Glomerular endothelial cell (primary cell): Measurements from ENCODE around the gene TSPAN32. TPM values are rescaled to one million over a fixed set of nuclear protein-coding genes. Genes with fewer than 3 reads are reported as not detected.
"Not testable (repeated sequence)": the region's sequence is repeated elsewhere in the genome, so short reads cannot be mapped to it uniquely, and the experiment has no call there.

ENCODE experiments used
- DNase-seq: peaks from one replicate; pipeline ENCODE4 v3.0.0-alpha.2; 2011; ENCODE audit warnings: low read depth, low spot score; ENCODE audit errors: extremely low read depth
- total RNA-seq: library from RNA; depleted of rRNA; stranded (reverse); fragments of >200 nt; gene quantifications from 2 replicates; pipeline ENCODE4 v1.2.3, GENCODE V29; 2015

TSPAN32 gene
- total RNA-seq, 1 donor from 2014 or later = not detected

DNA sequence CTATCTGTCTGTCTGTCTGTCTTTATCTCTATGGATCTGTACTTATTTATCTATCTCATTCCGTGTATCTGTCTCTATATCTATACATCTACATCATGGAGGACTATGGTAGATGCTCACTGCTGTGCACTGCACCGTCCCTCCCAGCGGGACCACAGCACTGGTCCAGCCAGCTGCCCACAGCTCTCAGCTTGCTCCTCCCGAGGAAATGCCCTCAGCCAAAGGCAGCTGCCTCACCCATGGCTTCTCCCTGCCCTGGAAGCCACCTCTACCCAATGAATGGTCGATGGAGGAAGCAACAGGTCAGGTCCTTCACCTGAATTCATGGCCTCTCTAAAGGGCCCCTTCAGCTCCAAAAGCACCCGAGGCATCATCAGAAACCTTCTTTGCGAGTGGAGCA, 60.6 kb downstream of the TSPAN32 start:
- no peak for DNase-seq

DNA sequence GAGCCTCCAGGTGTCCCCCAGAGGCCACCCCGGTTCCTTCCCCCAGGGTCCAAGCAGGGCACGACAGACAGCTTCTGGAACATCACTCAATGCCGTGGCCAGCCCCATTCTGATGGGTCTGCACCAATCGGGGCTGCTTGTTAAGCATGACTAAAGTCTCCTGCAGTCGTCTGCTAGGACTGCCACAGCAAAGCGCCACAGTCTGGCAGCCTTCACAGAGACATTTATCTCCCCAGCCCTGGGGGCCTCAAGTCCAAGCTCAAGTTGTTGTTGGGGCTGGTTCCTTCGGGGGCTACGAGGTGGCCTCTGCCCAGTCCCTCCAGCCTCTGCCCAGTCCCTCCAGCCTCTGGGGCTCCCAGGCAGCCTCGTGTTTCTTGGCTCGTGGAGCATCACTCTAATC, 61.3 kb downstream of the TSPAN32 start:
- DNase-seq = no peak

DNA sequence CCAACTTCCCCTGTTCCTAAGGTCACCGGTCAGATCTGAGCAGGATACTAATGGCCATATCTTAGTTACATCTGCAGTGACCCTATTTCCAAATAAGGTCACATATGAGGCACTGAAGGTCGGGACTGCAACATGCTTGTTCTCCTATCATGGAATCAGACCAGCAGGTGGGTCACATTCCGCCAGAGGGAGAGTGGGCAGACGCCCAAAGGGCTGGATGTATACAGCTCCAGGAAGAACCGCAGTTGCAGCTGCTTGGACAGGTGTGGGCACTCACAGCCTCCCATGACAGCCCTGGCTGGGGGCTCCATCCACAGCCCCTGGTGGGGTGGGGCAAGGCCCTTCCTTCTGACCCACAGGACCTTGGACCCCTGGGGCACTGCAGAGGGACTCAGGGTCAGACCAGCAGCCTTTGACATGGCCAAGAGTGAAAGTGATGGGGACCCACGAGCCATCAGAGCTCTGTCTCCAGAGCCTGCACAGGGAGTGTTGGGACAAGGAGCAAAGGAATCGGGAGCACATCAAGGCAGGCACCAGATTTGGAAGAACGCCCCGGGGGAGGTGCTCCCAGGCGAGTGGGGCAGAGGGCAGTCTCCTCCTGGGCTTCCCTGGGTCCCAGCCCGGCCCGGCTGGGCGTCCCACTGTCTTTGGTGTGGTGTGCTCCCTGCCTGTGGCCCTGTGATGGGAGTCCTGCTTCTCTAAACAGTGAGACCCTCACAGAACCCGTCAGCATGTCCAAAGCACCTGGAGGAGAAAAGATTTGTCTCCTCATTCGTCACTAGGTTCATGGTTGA, 62.0 kb downstream of the TSPAN32 start:
- DNase-seq = no peak

DNA sequence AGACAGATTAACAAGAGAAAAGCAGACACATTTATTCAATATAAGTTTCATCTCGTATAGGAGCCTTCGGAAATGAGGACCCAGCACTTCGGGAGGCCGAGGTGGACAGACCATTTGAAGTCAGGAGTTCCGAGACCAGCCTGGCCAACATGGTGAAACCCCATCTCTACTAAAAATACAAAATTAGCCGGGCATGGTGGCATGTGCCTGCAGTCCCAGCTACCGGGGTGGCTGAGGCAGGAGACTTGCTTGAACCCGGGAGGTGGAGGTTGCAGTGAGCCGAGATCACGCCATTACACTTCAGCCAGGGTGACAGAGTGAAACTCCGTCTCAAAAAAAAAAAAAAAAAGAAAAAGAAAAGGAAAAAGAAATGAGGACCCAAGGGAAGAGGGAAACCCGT, 62.6 kb downstream of the TSPAN32 start:
- not testable (repeated sequence) for DNase-seq

DNA sequence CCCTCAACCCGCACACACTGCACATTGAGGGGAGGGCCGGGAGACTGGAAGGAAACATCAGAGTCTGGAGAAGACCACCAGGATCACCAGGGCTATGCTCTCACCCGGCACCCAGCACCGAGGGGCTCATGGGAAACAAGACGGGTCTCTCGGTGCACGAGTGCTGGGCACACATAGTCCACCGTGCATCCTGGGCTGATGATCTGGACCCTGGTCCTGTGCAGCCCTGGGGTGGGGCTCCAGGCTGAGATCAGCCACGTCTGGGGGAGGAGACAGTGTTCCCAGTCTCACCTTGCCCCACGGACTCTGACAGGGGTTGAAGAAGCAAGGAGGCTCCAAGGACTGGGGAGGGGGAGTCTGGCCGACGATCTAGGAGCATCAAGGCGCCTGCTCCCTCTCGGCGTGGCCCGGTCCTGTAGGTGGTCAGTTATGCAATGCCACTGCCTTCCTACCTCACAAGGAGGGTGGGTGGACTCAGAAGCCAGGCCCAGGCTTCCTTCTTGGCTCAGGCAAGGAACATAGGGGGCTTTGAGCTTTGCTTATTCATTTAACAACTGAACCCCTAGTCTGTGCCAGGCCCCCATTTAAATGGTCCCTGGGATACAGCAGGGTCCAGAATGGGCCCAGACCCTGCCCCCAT, 63.9 kb downstream of the TSPAN32 start:
- DNase-seq = no peak

DNA sequence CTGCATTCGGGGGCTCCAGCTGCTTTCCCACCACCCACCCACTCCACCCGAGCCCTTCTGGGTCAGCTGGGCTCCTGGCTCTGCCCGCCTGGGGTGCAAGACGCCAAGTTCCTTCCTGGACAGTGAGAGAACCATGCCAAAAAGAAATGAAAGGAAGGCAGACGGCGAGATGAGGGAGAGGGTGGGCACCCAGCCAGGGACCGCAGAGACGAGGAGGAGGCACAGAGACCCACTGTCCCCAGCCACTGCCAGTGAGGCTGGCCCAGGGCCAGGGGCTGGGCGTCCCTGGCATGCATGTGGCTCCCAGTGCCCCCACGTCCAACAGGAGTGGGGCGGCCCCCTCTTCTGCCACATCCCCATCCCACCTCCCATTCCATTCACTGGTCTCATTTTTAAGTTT, 64.5 kb downstream of the TSPAN32 start:
- DNase-seq = no peak

DNA sequence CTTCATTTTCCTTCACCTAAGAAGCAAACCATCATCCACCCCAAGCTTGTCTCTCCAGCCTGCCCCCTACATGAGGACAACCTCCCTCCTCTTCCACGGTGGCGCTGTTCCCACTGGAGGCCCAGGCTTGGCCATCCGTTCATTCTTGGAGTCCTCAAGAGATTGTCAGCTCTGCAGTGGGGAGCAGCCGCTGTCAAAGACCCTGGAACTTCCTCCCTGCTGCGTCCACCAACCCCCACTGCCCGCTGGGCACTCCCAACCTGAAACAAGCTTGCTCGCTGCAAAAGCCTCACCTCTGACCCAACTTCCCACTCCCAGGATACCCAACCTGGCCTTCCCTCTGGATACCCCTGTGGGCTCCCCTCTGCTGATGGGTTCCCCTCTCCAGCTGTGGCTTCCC, 64.9 kb downstream of the TSPAN32 start:
- DNase-seq = no peak

DNA sequence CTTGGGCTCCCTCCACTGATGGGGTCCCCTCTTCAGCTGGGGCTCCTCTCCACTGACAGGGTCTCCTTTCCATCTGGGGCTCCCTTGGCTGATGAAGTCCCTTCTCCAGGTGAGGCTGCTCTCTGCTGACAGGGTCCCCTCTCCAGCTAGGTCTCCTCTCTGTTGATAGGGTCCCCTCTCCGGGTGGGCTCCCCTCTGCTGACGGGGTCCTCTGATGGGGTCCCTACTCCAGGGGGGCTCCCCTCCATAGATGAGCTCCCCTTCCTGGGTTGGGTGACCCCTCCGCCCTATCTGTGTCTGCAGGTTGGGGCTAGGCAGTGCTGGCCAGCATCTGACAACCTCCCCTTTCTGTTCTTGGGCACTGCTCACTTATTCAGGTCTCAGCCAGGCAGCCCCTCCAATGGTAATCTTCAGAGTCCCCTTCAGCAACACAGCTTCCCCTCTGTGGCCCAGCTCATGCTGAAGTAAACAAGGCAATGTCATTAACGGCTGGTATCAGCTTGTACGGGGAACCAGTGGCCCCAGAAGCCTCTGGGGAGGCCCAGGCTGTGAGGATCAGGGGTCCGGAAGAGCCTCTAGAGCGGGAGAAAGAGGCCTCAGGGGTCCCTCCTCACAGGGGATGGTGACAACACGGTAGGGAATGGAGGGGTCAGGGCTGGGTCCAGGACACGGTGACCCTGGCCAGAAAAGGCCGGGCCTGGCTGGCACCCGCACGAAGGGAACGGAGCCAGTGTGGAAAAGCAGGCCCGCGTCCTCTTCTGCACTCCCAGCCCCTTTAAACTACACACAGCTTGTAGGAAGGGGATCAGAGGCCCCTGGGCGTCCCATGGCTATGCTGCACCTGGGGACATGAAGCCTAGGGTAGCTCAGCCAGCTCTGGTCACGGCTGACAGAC, 65.7 kb downstream of the TSPAN32 start:
- no peak for DNase-seq

Other genes starting within 250 kb of the TSPAN32 start
- 8.8 and 50.6 TPM in 2 replicates for gene IGF2, start 162.6 kb upstream of the TSPAN32 start, total RNA-seq
- gene INS, start 140.8 kb upstream of the TSPAN32 start, total RNA-seq = not detected in 2 replicates
- gene TH, start 130.2 kb upstream of the TSPAN32 start, total RNA-seq = 0.23 TPM in 1 of 2 replicates, not detected in the other
- not detected in 2 replicates for gene ASCL2, start 31.4 kb upstream of the TSPAN32 start, total RNA-seq
- not detected in 2 replicates for gene C11orf21, start 95 bp upstream of the TSPAN32 start, total RNA-seq
- 463 and 733 TPM in 2 replicates for gene CD81, start 75.3 kb downstream of the TSPAN32 start, total RNA-seq
- 38.9 and 51.0 TPM in 2 replicates for gene TSSC4, start 98.7 kb downstream of the TSPAN32 start, total RNA-seq
- not detected in 2 replicates for gene TRPM5, start 142.5 kb downstream of the TSPAN32 start, total RNA-seq
- gene KCNQ1, start 143.0 kb downstream of the TSPAN32 start, total RNA-seq = 0.05 and 1.1 TPM in 2 replicates